Activated T-cell treated with anti-CD3 and anti-CD28 coated beads, Interleukin-2, amount 50 U/mL, for 4 hours (primary cell): ENCODE measurements around the gene C5orf63. TPM values are rescaled to one million over a fixed set of nuclear protein-coding genes. Genes with fewer than 3 reads are reported as not detected.
"Not testable (repeated sequence)": the region's sequence is repeated elsewhere in the genome, so short reads cannot be mapped to it uniquely, and the experiment has no call there.

Source experiments
- ATAC-seq, 2 donors: fragments of 200-7000 bp; cut with Tn5 transposase; one replicate each; pipeline ENCODE4 v1.10.0; 2021
- DNase-seq: peaks from one replicate; pipeline ENCODE4 v3.0.0-alpha.2; 2020
- H3K27me3 Mint-ChIP-seq: one replicate; pipeline ENCODE4 v1.8.0; 2021; ENCODE audit warnings: low read depth, mixed read lengths
- H3K36me3 Mint-ChIP-seq: one replicate; pipeline ENCODE4 v1.8.0; 2022; ENCODE audit warnings: mixed read lengths; ENCODE audit not compliant: insufficient read depth
- H3K4me1 Mint-ChIP-seq: one replicate; pipeline ENCODE4 v1.8.0; 2021; ENCODE audit warnings: low read depth, mixed read lengths
- H3K4me3 Mint-ChIP-seq: one replicate; pipeline ENCODE4 v1.8.0; 2021; ENCODE audit warnings: mild to moderate bottlenecking, moderate library complexity, mixed read lengths
- H3K9me3 Mint-ChIP-seq: one replicate; pipeline ENCODE4 v1.8.0; 2021; ENCODE audit warnings: mixed read lengths
- total RNA-seq, 3 donors: library from RNA; stranded (reverse); gene quantifications; one replicate each; pipeline ENCODE4 v1.2.1, GENCODE V29; 2021

C5orf63 gene
- total RNA-seq, 3 donors from 2014 or later, result 5.4 to 6.9 (median 6.1) TPM

- peak; percentile 90 for DNase-seq
- no peaks in the 10 kb centered on the region for H3K36me3 Mint-ChIP-seq
- H3K9me3 Mint-ChIP-seq, result no peaks in the 10 kb centered on the region
- peaks cover 6% of the 10 kb centered on the region for H3K27me3 Mint-ChIP-seq
- peak; percentile 97 for ATAC-seq
- peaks cover 18% of the 10 kb centered on the region for H3K4me1 Mint-ChIP-seq
- peak within 1 kb of the TSS; percentile 89 for H3K4me3 Mint-ChIP-seq
Observed at GRCh38 chr5:127030259-127031146, 42.8 kb downstream of the C5orf63 start, which contains the start of gene MARCHF3. MARCHF3 (minus strand) TSS chr5:127030558; CDS start chr5:126918171, 112,387 bp downstream.

- DNase-seq, result peak; percentile 20
- Mint-ChIP-seq H3K9me3 (no peaks in the 10 kb centered on the region), H3K36me3 (no peaks in the 10 kb centered on the region), H3K4me1 (peaks cover 18% of the 10 kb centered on the region), H3K4me3 (peak overlapping the region; percentile 89), H3K27me3 (peaks cover 6% of the 10 kb centered on the region)
- peak; percentile 27 to 29 for ATAC-seq
Observed at GRCh38 chr5:127029581-127030258, 43.6 kb downstream of the C5orf63 start.

GRCh38 chr5:127028822-127029457 is 44.4 kb downstream of the C5orf63 start:
- Mint-ChIP-seq H3K27me3 (peaks cover 6% of the 10 kb centered on the region), H3K4me3 (peak overlapping the region; percentile 89), H3K9me3 (no peaks in the 10 kb centered on the region), H3K4me1 (peaks cover 19% of the 10 kb centered on the region), H3K36me3 (no peaks in the 10 kb centered on the region)
- DNase-seq (no peak), ATAC-seq (no peak)

GRCh38 chr5:127027539-127027938 is 45.8 kb downstream of the C5orf63 start:
- H3K4me3 Mint-ChIP-seq, result no peak overlapping the region

GRCh38 chr5:127026166-127026565 is 47.1 kb downstream of the C5orf63 start:
- Mint-ChIP-seq H3K36me3 (no peaks in the 10 kb centered on the region), H3K4me3 (no peak overlapping the region), H3K27me3 (no peaks in the 10 kb centered on the region), H3K4me1 (peaks cover 15% of the 10 kb centered on the region), H3K9me3 (no peaks in the 10 kb centered on the region)
- DNase-seq (no peak), ATAC-seq (no peak)

More at GRCh38 chr5:127027539-127027938, 45.8 kb downstream of the C5orf63 start:
- Mint-ChIP-seq H3K36me3 (no peaks in the 10 kb centered on the region), H3K4me1 (peaks cover 21% of the 10 kb centered on the region), H3K27me3 (peaks cover 6% of the 10 kb centered on the region), H3K9me3 (no peaks in the 10 kb centered on the region)
- ATAC-seq (no peak), DNase-seq (no peak)

- Mint-ChIP-seq H3K4me3 (no peak overlapping the region), H3K9me3 (no peaks in the 10 kb centered on the region), H3K4me1 (peaks cover 15% of the 10 kb centered on the region), H3K27me3 (no peaks in the 10 kb centered on the region), H3K36me3 (no peaks in the 10 kb centered on the region)
- ATAC-seq (no peak), DNase-seq (no peak)
Observed at GRCh38 chr5:127025467-127025866, 47.8 kb downstream of the C5orf63 start.

- no peak overlapping the region for H3K4me3 Mint-ChIP-seq
- H3K4me1 Mint-ChIP-seq, result peaks cover 15% of the 10 kb centered on the region
- no peaks in the 10 kb centered on the region for H3K9me3 Mint-ChIP-seq
- H3K36me3 Mint-ChIP-seq, result no peaks in the 10 kb centered on the region
- no peak for DNase-seq
- ATAC-seq, result no peak
- H3K27me3 Mint-ChIP-seq, result no peaks in the 10 kb centered on the region
Observed at GRCh38 chr5:127024821-127025220, 48.5 kb downstream of the C5orf63 start.

- ATAC-seq, result peak; percentile 71 to 75
- H3K4me1 Mint-ChIP-seq, result not testable (repeated sequence)
Observed at GRCh38 chr5:127023552-127024191, 49.6 kb downstream of the C5orf63 start.

GRCh38 chr5:127022846-127023245 is 50.5 kb downstream of the C5orf63 start:
- ATAC-seq (no peak), DNase-seq (no peak)
- H3K4me3 Mint-ChIP-seq, result no peak overlapping the region
- H3K27me3 Mint-ChIP-seq, result no peaks in the 10 kb centered on the region
- no peaks in the 10 kb centered on the region for H3K9me3 Mint-ChIP-seq
- H3K4me1 Mint-ChIP-seq, result peaks cover 5% of the 10 kb centered on the region
- H3K36me3 Mint-ChIP-seq, result no peaks in the 10 kb centered on the region

More at GRCh38 chr5:127023552-127024191, 49.6 kb downstream of the C5orf63 start:
- not testable (repeated sequence) for H3K9me3 Mint-ChIP-seq, DNase-seq, H3K36me3 Mint-ChIP-seq, H3K27me3 Mint-ChIP-seq, H3K4me3 Mint-ChIP-seq

GRCh38 chr5:127019928-127020327 is 53.4 kb downstream of the C5orf63 start:
- Mint-ChIP-seq H3K9me3 (no peaks in the 10 kb centered on the region), H3K36me3 (peaks cover 2% of the 10 kb centered on the region), H3K4me3 (no peak overlapping the region), H3K27me3 (peaks cover 2% of the 10 kb centered on the region), H3K4me1 (peaks cover 5% of the 10 kb centered on the region)
- DNase-seq, result no peak
- ATAC-seq, result no peak

GRCh38 chr5:127016722-127017121 is 56.6 kb downstream of the C5orf63 start:
- H3K27me3 Mint-ChIP-seq, DNase-seq, H3K4me3 Mint-ChIP-seq, H3K36me3 Mint-ChIP-seq, ATAC-seq, H3K9me3 Mint-ChIP-seq: not testable (repeated sequence)
- H3K4me1 Mint-ChIP-seq, result peaks cover 24% of the 10 kb centered on the region

GRCh38 chr5:127015716-127016115 is 57.6 kb downstream of the C5orf63 start:
- peaks cover 28% of the 10 kb centered on the region for H3K4me1 Mint-ChIP-seq
- DNase-seq (no peak), ATAC-seq (no peak)
- no peaks in the 10 kb centered on the region for H3K9me3 Mint-ChIP-seq
- H3K4me3 Mint-ChIP-seq, result no peak overlapping the region
- peaks cover 2% of the 10 kb centered on the region for H3K36me3 Mint-ChIP-seq
- H3K27me3 Mint-ChIP-seq, result peaks cover 2% of the 10 kb centered on the region

- Mint-ChIP-seq H3K4me3 (no peak overlapping the region), H3K4me1 (peaks cover 28% of the 10 kb centered on the region), H3K9me3 (no peaks in the 10 kb centered on the region), H3K27me3 (peaks cover 2% of the 10 kb centered on the region), H3K36me3 (peaks cover 2% of the 10 kb centered on the region)
- no peak for ATAC-seq
- no peak for DNase-seq
Observed at GRCh38 chr5:127014573-127014972, 58.7 kb downstream of the C5orf63 start.

GRCh38 chr5:127013407-127013806 is 59.9 kb downstream of the C5orf63 start:
- ATAC-seq (no peak), DNase-seq (no peak)
- H3K9me3 Mint-ChIP-seq, result no peaks in the 10 kb centered on the region
- H3K27me3 Mint-ChIP-seq, result peaks cover 2% of the 10 kb centered on the region
- H3K4me1 Mint-ChIP-seq, result peaks cover 28% of the 10 kb centered on the region
- peaks cover 2% of the 10 kb centered on the region for H3K36me3 Mint-ChIP-seq
- no peak overlapping the region for H3K4me3 Mint-ChIP-seq
